ENCODE data around the gene CDH22. TPM values are rescaled to one million over a fixed set of nuclear protein-coding genes. Genes with fewer than 3 reads are reported as not detected.

CDH22 gene
- total and polyA plus RNA-seq, 2 experiments from 2014 or later: 0.08 to 0.10 TPM

GRCh38 chr20:46219920-46220319, 88.4 kb downstream of the CDH22 start:
- Histone ChIP-seq H3K79me2 (replicated peaks; ENCODE audit: insufficient read depth) (no peaks in the 10 kb centered on the region), H3K9me2 (ENCODE audit: insufficient read depth) (no peaks in the 10 kb centered on the region), H3K4me2 (no peak overlapping the region), H3K36me3 (ENCODE audit: insufficient read depth) (no peaks in the 10 kb centered on the region), H3K4me3 (no peak overlapping the region), H3K4me1 (ENCODE audit: insufficient read depth) (peaks cover 46% of the 10 kb centered on the region), H3F3A (replicated peaks; ENCODE audit: low read depth) (no peaks in the 10 kb centered on the region; the same call in 1 of the 2 replicates), H3K27ac (ENCODE audit: low read depth) (no peak overlapping the region), H4K20me1 (replicated peaks; ENCODE audit: insufficient read depth) (no peaks in the 10 kb centered on the region), H3K27me3 (ENCODE audit: insufficient read depth) (no peaks in the 10 kb centered on the region), H2AFZ (0 out of 2 replicates have a peak overlapping the region, but pooled peaks have one; percentile 32)
- Mint-ChIP-seq H3K36me3 (ENCODE audit: low read depth) (no peaks in the 10 kb centered on the region), H3K9me3 (no peaks in the 10 kb centered on the region; the same call in 2 of the 3 replicates), H3K27ac (no peak overlapping the region), H3K4me1 (peaks cover 62% of the 10 kb centered on the region), H3K4me3 (no peak overlapping the region), H3K27me3 (ENCODE audit: insufficient read depth, low read depth, poor library complexity) (peaks cover 10% of the 10 kb centered on the region)
- DNase-seq (ENCODE audit: low spot score) (no peak), ATAC-seq (no peak)
- TF ChIP-seq ETS1 (IDR thresholded peaks at IDR 0.05) (no peak), ZNF114 (CRISPR knock-in tag; IDR thresholded peaks at IDR 0.05) (no peak), ZNF331 (CRISPR knock-in tag; IDR thresholded peaks at IDR 0.05; ENCODE audit: low read depth) (no peak), CREB1 (CRISPR knock-in tag; IDR thresholded peaks at IDR 0.05; ENCODE audit: low read depth) (no peak), EZH2phosphoT487 (IDR thresholded peaks at IDR 0.05; ENCODE audit: unreplicated experiment) (no peak), JUNB (IDR thresholded peaks at IDR 0.05; ENCODE audit: unreplicated experiment) (no peak), POLR2AphosphoS5 (IDR thresholded peaks at IDR 0.05; ENCODE audit: low read depth) (no peak), ZNF462 (CRISPR knock-in tag; IDR thresholded peaks at IDR 0.05) (no peak), NANOG (IDR thresholded peaks at IDR 0.05; ENCODE audit: borderline replicate concordance) (no peak), EZH2 (IDR thresholded peaks at IDR 0.05; ENCODE audit: low read depth, unreplicated experiment) (no peak), CTCF (conservative IDR thresholded peaks at IDR 0.05; ENCODE audit: low read depth in 2 of 2) (no peak), STAT1 (IDR thresholded peaks at IDR 0.05; ENCODE audit: unreplicated experiment) (no peak), REST (IDR thresholded peaks at IDR 0.05; ENCODE audit: unreplicated experiment) (no peak)

Data from GM23338 (cell line).